ENCODE measurements around the gene SCN9A.

- TF ChIP-seq CTCF (IDR thresholded peaks at IDR 0.05) (no peak), POLR2A (IDR thresholded peaks at IDR 0.05) (no peak), POLR2AphosphoS5 (IDR thresholded peaks at IDR 0.05) (no peak), EP300 (IDR thresholded peaks at IDR 0.05) (no peak)
Measured at GRCh38 chr2:166223298-166223697, 152.4 kb downstream of the SCN9A start.

Measured in upper lobe of left lung (tissue), 4 donors.